PFSK-1 (cell line): ENCODE measurements around the gene CORIN.

ENCODE experiments used
- FOXP2 ChIP-seq: optimal IDR thresholded peaks from 2 replicates; pipeline ENCODE3; 2011; ENCODE audit warnings: borderline replicate concordance, control low read depth, inconsistent platforms; ENCODE audit not compliant: insufficient read depth; ENCODE audit errors: extremely low read length, extremely low read depth
- POLR2AphosphoS5 ChIP-seq: IDR thresholded peaks from 2 replicates; pipeline ENCODE4 v1.6.1; 2012; ENCODE audit warnings: low read depth, mild to moderate bottlenecking, control low read depth, low read length, moderate library complexity
- REST ChIP-seq, 2 experiments: IDR thresholded peaks; 2 replicates each; pipeline versions ENCODE4 v1.6.1 to v1.8.0; 2011 to 2012; ENCODE audit warnings: low read depth in 2 of 2, low read length in 2 of 2, control low read depth in 1 of 2, inconsistent platforms in 1 of 2, mild to moderate bottlenecking in 1 of 2, moderate library complexity in 1 of 2; ENCODE audit not compliant: insufficient read depth in 1 of 2
- SIN3A ChIP-seq: IDR thresholded peaks from 2 replicates; pipeline ENCODE4 v1.6.1; 2012; ENCODE audit warnings: mild to moderate bottlenecking, low read length, moderate library complexity, borderline replicate concordance; ENCODE audit not compliant: insufficient read depth
- TAF1 ChIP-seq: IDR thresholded peaks from 2 replicates; pipeline ENCODE4 v1.6.1; 2012; ENCODE audit warnings: low read length, control low read depth, borderline replicate concordance; ENCODE audit not compliant: insufficient read depth

GRCh38 chr4:47747211-47747610, 90.7 kb downstream of the CORIN start:
- TF ChIP-seq POLR2AphosphoS5 = no peak
- TF ChIP-seq TAF1 = no peak
- no peak for TF ChIP-seq REST (IDR thresholded peaks at IDR 0.05; ENCODE audit: insufficient read depth in 1 of 2, low read depth in 2 of 2, low read length in 2 of 2)
- TF ChIP-seq SIN3A = no peak
- TF ChIP-seq FOXP2 = no peak
